ENCODE results near the gene IL37.

DNA sequence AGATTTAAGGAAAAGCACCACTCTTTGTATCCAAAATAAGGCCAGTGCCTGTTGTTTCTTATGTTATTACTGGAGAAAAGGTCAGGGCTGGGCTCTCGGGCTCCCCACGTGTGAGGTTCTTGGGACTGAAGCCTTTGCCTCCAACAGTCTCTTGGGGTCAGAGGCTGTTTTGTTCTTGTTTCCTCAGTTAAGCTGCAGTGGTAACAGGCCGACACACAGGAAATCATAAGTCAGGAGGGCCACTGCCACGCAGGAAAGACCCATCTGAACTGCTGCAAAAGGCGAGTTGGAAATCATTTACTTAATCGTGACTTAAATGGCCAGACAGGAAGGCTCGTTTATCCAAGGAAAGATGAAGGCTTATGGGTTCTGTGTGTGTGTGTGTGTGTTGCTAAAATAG lies 30.3 kb upstream of the IL37 start:
- TF ChIP-seq, protein P1, sequence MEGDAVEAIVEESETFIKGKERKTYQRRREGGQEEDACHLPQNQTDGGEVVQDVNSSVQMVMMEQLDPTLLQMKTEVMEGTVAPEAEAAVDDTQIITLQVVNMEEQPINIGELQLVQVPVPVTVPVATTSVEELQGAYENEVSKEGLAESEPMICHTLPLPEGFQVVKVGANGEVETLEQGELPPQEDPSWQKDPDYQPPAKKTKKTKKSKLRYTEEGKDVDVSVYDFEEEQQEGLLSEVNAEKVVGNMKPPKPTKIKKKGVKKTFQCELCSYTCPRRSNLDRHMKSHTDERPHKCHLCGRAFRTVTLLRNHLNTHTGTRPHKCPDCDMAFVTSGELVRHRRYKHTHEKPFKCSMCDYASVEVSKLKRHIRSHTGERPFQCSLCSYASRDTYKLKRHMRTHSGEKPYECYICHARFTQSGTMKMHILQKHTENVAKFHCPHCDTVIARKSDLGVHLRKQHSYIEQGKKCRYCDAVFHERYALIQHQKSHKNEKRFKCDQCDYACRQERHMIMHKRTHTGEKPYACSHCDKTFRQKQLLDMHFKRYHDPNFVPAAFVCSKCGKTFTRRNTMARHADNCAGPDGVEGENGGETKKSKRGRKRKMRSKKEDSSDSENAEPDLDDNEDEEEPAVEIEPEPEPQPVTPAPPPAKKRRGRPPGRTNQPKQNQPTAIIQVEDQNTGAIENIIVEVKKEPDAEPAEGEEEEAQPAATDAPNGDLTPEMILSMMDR (IDR thresholded peaks at IDR 0.05), result no peak
- no peak for TF ChIP-seq EZH2 (IDR thresholded peaks at IDR 0.05; ENCODE audit: borderline replicate concordance, insufficient read depth, low read depth, low read length, poor library complexity, severe bottlenecking)
